ENCODE measurements around the gene DEDD. TPM values are rescaled to one million over a fixed set of nuclear protein-coding genes. Genes with fewer than 3 reads are reported as not detected.

The DEDD gene
- total RNA-seq, 1 donor from 2014 or later = 40.9 TPM

GRCh38 chr1:161165742-161166668, 33.5 kb upstream of the DEDD start, which contains the start of gene PPOX:
PPOX (plus strand) TSS chr1:161166426; CDS start chr1:161166848, 422 bp downstream.
- peaks cover 6% of the 10 kb centered on the region for H3K36me3 Mint-ChIP-seq (ENCODE audit: low read depth, unreplicated experiment)
- Histone ChIP-seq H3K4me3 (ENCODE audit: insufficient read depth, low read depth, low read length) (peak within 1 kb of the TSS; percentile 95), H3K27me3 (ENCODE audit: insufficient read depth, low read length) (no peaks in the 10 kb centered on the region), H3K9me3 (ENCODE audit: insufficient read depth, low read depth, low read length) (no peaks in the 10 kb centered on the region), H3K9ac (ENCODE audit: low read length) (peak within 1 kb of the TSS; percentile 89), H3K36me3 (ENCODE audit: insufficient read depth, low read length) (peaks cover 4% of the 10 kb centered on the region), H3K4me1 (ENCODE audit: insufficient read depth, low read length) (peaks cover 14% of the 10 kb centered on the region), H3K4me2 (ENCODE audit: low read length) (peak within 1 kb of the TSS; percentile 98), H3K27ac (ENCODE audit: low read depth, low read length) (peak within 1 kb of the TSS; percentile 83), H3K79me2 (ENCODE audit: insufficient read depth, low read length) (peaks cover 21% of the 10 kb centered on the region), H2AFZ (ENCODE audit: low read depth, low read length) (peak within 1 kb of the TSS; percentile 94), H4K20me1 (ENCODE audit: insufficient read depth, low read length) (no peaks in the 10 kb centered on the region)
- FAIRE-seq = no peak
- peaks cover 17% of the 10 kb centered on the region for H3K4me1 Mint-ChIP-seq (ENCODE audit: low read depth, unreplicated experiment)
- no peaks in the 10 kb centered on the region for H3K9me3 Mint-ChIP-seq (ENCODE audit: unreplicated experiment)
- peak; percentile 97 for DNase-seq (ENCODE audit: low read depth)
- H3K27me3 Mint-ChIP-seq (ENCODE audit: low read depth, unreplicated experiment) = no peaks in the 10 kb centered on the region
- peak within 1 kb of the TSS; percentile 94 for H3K27ac Mint-ChIP-seq (ENCODE audit: unreplicated experiment)
- TF ChIP-seq EZH2 (IDR thresholded peaks at IDR 0.05; ENCODE audit: insufficient read depth, low read length) (no peak), CTCF (IDR thresholded peaks at IDR 0.05; ENCODE audit: insufficient read depth, low read depth, low read length) (peak; percentile 35)
- H3K4me3 Mint-ChIP-seq (ENCODE audit: unreplicated experiment) = peak within 1 kb of the TSS; percentile 93

GRCh38 chr1:161164901-161165610, 32.6 kb upstream of the DEDD start:
- Histone ChIP-seq H3K4me1 (ENCODE audit: insufficient read depth, low read length) (peaks cover 18% of the 10 kb centered on the region), H3K79me2 (ENCODE audit: insufficient read depth, low read length) (peaks cover 31% of the 10 kb centered on the region), H3K27me3 (ENCODE audit: insufficient read depth, low read length) (no peaks in the 10 kb centered on the region), H2AFZ (ENCODE audit: low read depth, low read length) (no peak overlapping the region), H3K27ac (ENCODE audit: low read depth, low read length) (peak overlapping the region; percentile 83), H3K9ac (ENCODE audit: low read length) (peak overlapping the region; percentile 89), H3K4me3 (ENCODE audit: insufficient read depth, low read depth, low read length) (peak overlapping the region; percentile 95), H4K20me1 (ENCODE audit: insufficient read depth, low read length) (no peaks in the 10 kb centered on the region), H3K36me3 (ENCODE audit: insufficient read depth, low read length) (no peaks in the 10 kb centered on the region), H3K9me3 (ENCODE audit: insufficient read depth, low read depth, low read length) (no peaks in the 10 kb centered on the region), H3K4me2 (ENCODE audit: low read length) (peak overlapping the region; percentile 98)
- peaks cover 22% of the 10 kb centered on the region for H3K4me1 Mint-ChIP-seq (ENCODE audit: low read depth, unreplicated experiment)
- DNase-seq (ENCODE audit: low read depth) = no peak
- H3K27me3 Mint-ChIP-seq (ENCODE audit: low read depth, unreplicated experiment) = no peaks in the 10 kb centered on the region
- H3K36me3 Mint-ChIP-seq (ENCODE audit: low read depth, unreplicated experiment) = peaks cover 6% of the 10 kb centered on the region
- peak overlapping the region; percentile 93 for H3K4me3 Mint-ChIP-seq (ENCODE audit: unreplicated experiment)
- TF ChIP-seq EZH2 (IDR thresholded peaks at IDR 0.05; ENCODE audit: insufficient read depth, low read length) = no peak
- no peak for TF ChIP-seq CTCF (IDR thresholded peaks at IDR 0.05; ENCODE audit: insufficient read depth, low read depth, low read length)
- peak overlapping the region; percentile 86 for H3K27ac Mint-ChIP-seq (ENCODE audit: unreplicated experiment)
- H3K9me3 Mint-ChIP-seq (ENCODE audit: unreplicated experiment) = no peaks in the 10 kb centered on the region
- FAIRE-seq = no peak
